Spleen (tissue), 11 donors: ENCODE data around the gene NRL. TPM values are rescaled to one million over a fixed set of nuclear protein-coding genes. Genes with fewer than 3 reads are reported as not detected.

Experiments
- DNase-seq: peaks from one replicate; pipeline ENCODE4 v3.0.0-alpha.2; 2020
- H3K27ac ChIP-seq, 8 donors: fragments of 200-600 bp; sonication (generic) in 7 of 8; 1 replicate in 4 of 8; 2 replicates in 4 of 8; pipeline versions ENCODE4 v1.5.0 to v1.8.0; 2016 to 2021; ENCODE audit warnings: inconsistent platforms in 4 of 8, mild to moderate bottlenecking in 4 of 8, moderate library complexity in 1 of 8
- H3K27me3 ChIP-seq, 7 donors: fragments of 200-600 bp; sonication (generic) in 6 of 7; replicated peaks in 1 of 7; 1 replicate in 4 of 7; 2 replicates in 3 of 7; pipeline versions ENCODE4 v1.5.0 to v1.8.0; 2016 to 2021; ENCODE audit warnings: inconsistent platforms in 3 of 7, mild to moderate bottlenecking in 1 of 7
- H3K36me3 ChIP-seq, 6 donors: fragments of 200-600 bp; sonication (generic) in 5 of 6; 1 replicate in 4 of 6; 2 replicates in 2 of 6; pipeline versions ENCODE4 v1.5.0 to v1.8.0; 2016 to 2021; ENCODE audit warnings: inconsistent platforms in 2 of 6
- H3K4me1 ChIP-seq, 6 donors: fragments of 200-600 bp; sonication (generic) in 5 of 6; 1 replicate in 3 of 6; 2 replicates in 3 of 6; pipeline versions ENCODE4 v1.5.0 to v1.8.0; 2016 to 2021; ENCODE audit warnings: inconsistent platforms in 3 of 6
- H3K4me3 ChIP-seq, 8 donors: fragments of 200-600 bp; sonication (generic) in 7 of 8; 1 replicate in 4 of 8; 2 replicates in 4 of 8; pipeline versions ENCODE4 v1.5.0 to v1.8.0; 2016 to 2021; ENCODE audit warnings: inconsistent platforms in 4 of 8, mild to moderate bottlenecking in 4 of 8, moderate library complexity in 2 of 8
- H3K9me3 ChIP-seq, 8 donors: fragments of 200-600 bp; sonication (generic) in 7 of 8; 1 replicate in 4 of 8; 2 replicates in 4 of 8; pipeline versions ENCODE4 v1.5.0 to v1.8.0; 2016 to 2021; ENCODE audit warnings: inconsistent platforms in 4 of 8
- CTCF ChIP-seq, 11 experiments: fragments of 200-600 bp in 7 of 11; fragments of 450-650 bp in 4 of 11; sonication (generic) in 4 of 11; IDR thresholded peaks in 8 of 11; conservative IDR thresholded peaks in 3 of 11; 1 replicate in 7 of 11; 2 replicates in 4 of 11; pipeline versions ENCODE4 v1.4.0 to v1.8.0; 2016 to 2021; ENCODE audit warnings: antibody characterized with exemption in 11 of 11, inconsistent platforms in 4 of 11, mild to moderate bottlenecking in 1 of 11
- POLR2A ChIP-seq, 3 donors: fragments of 450-650 bp; IDR thresholded peaks; one replicate each; pipeline ENCODE4 v1.5.1; 2017; ENCODE audit warnings: antibody characterized with exemption in 3 of 3, mild to moderate bottlenecking in 1 of 3
- POLR2AphosphoS5 ChIP-seq, 3 donors: sonication (generic); formaldehyde crosslinking; IDR thresholded peaks; one replicate each; pipeline ENCODE4 v1.5.1; 2017; ENCODE audit warnings: antibody characterized with exemption in 3 of 3
- WGBS, 5 donors: extraction: QIAGEN DNeasy Blood & Tissue Kit in 3 of 5; methylation state at CpG; one replicate each; pipeline versions ENCODE4 v1.1.5 to v1.1.7; 2013 to 2018; 5-methylcytosine and 5-hydroxymethylcytosine counted together
- intact Hi-C: fragments of 100-400 bp; cut with DNase I; formaldehyde crosslinking; loops from one replicate; pipeline ENCODE4 v1.15.0; 2023; ENCODE audit warnings: low total_unique reads
- polyA plus RNA-seq, 3 donors: library from polyadenylated mRNA; stranded (reverse); fragments of 200-250 nt; gene quantifications; one replicate each; pipeline ENCODE4 v1.2.1, GENCODE V29; 2013
- total RNA-seq, 7 donors: library from RNA; depleted of rRNA in 3 of 7; stranded (reverse); fragments of >200 nt in 3 of 7; fragmentation: NEBNext Ultra II Directional in 4 of 7; extraction: Animal tissue kit (Norgen Biotek cat#: 25700) in 4 of 7; gene quantifications; one replicate each; pipeline versions ENCODE4 v1.1.0 to v1.2.1, GENCODE V29; 2016 to 2021
- donor health status: healthy with polysubstance abuse.
- donor health status: DM: no; HTN: no; CAD: no; lungs with moderate emphysema.
- donor health status: DM: no; HTN: no; CAD: no.
- donor health status: Bipolar disorder and iron deficiency.
- donor health status: healthy.
- donor health status: DM: no; HTN: no; CAD: no.
- donor health status: DM: yes; HTN: yes; CAD: no.

The NRL gene
- total and polyA plus RNA-seq, 10 donors: 2.0 to 7.8 (median 4.0) TPM

- no peak overlapping the region for H3K4me3 ChIP-seq
- TF ChIP-seq CTCF (IDR thresholded peaks at IDR 0.05 in 8 of 11, conservative IDR thresholded peaks at IDR 0.05 in 3 of 11): no peak
- TF ChIP-seq POLR2AphosphoS5 (IDR thresholded peaks at IDR 0.05): no peak
- no peak for TF ChIP-seq POLR2A (IDR thresholded peaks at IDR 0.05)
- H3K36me3 ChIP-seq: no peaks in the 10 kb centered on the region
- no peaks in the 10 kb centered on the region for H3K27me3 ChIP-seq
- no peaks in the 10 kb centered on the region for H3K9me3 ChIP-seq
- WGBS, 5 donors: 87 to 95% (median 88%) methylated on average over 11 to 14 of the region's 14 CpGs
- H3K27ac ChIP-seq: no peak overlapping the region
- intact Hi-C loops: no loop called here
- peak; percentile 50 for DNase-seq
- peaks cover 0 to 10% (median 0%) of the 10 kb centered on the region in 6 donors for H3K4me1 ChIP-seq
Measured at GRCh38 chr14:24062216-24062980, 52.4 kb downstream of the NRL start.

- Histone ChIP-seq H3K9me3 (no peaks in the 10 kb centered on the region), H3K4me1 (peaks cover 0 to 10% (median 0%) of the 10 kb centered on the region in 6 donors), H3K4me3 (no peak overlapping the region), H3K27ac (no peak overlapping the region), H3K27me3 (no peaks in the 10 kb centered on the region), H3K36me3 (no peaks in the 10 kb centered on the region)
- TF ChIP-seq POLR2A (IDR thresholded peaks at IDR 0.05) (no peak), POLR2AphosphoS5 (IDR thresholded peaks at IDR 0.05) (no peak), CTCF (IDR thresholded peaks at IDR 0.05 in 8 of 11, conservative IDR thresholded peaks at IDR 0.05 in 3 of 11) (no peak)
- no peak for DNase-seq
- 92 to 99% (median 96%) methylated on average over 7 of the region's 7 CpGs for WGBS, 5 donors
- intact Hi-C loops: no loop called here
Measured at GRCh38 chr14:24060984-24061913, 53.5 kb downstream of the NRL start.

- Histone ChIP-seq H3K36me3 (no peaks in the 10 kb centered on the region), H3K4me3 (no peak overlapping the region), H3K9me3 (no peaks in the 10 kb centered on the region), H3K27ac (no peak overlapping the region), H3K4me1 (peaks cover 0 to 10% (median 0%) of the 10 kb centered on the region in 6 donors), H3K27me3 (no peaks in the 10 kb centered on the region)
- intact Hi-C loops: no loop called here
- no peak for DNase-seq
- TF ChIP-seq POLR2AphosphoS5 (IDR thresholded peaks at IDR 0.05) (no peak), POLR2A (IDR thresholded peaks at IDR 0.05) (no peak)
- WGBS, 5 donors: 90 to 96% (median 93%) methylated on average over 4 to 10 of the region's 10 CpGs
Measured at GRCh38 chr14:24060443-24060842, 54.3 kb downstream of the NRL start.

GRCh38 chr14:24059841-24060388, 54.8 kb downstream of the NRL start:
- 85 to 95% (median 91%) methylated on average over 14 to 16 of the region's 16 CpGs for WGBS, 5 donors
- H3K9me3 ChIP-seq: no peaks in the 10 kb centered on the region
- intact Hi-C loops: no loop called here

More at GRCh38 chr14:24059841-24060388, 54.8 kb downstream of the NRL start:
- no peak overlapping the region for H3K27ac ChIP-seq
- no peak overlapping the region for H3K4me3 ChIP-seq
- peaks cover 0 to 10% (median 0%) of the 10 kb centered on the region in 6 donors for H3K4me1 ChIP-seq
- no peaks in the 10 kb centered on the region for H3K36me3 ChIP-seq
- H3K27me3 ChIP-seq: no peaks in the 10 kb centered on the region
- TF ChIP-seq POLR2A (IDR thresholded peaks at IDR 0.05): no peak
- TF ChIP-seq POLR2AphosphoS5 (IDR thresholded peaks at IDR 0.05): no peak
- no peak for TF ChIP-seq CTCF (IDR thresholded peaks at IDR 0.05 in 8 of 11, conservative IDR thresholded peaks at IDR 0.05 in 3 of 11)
- no peak for DNase-seq
